GM12878 (cell line): ENCODE results near the gene SPRED2. TPM values are rescaled to one million over a fixed set of nuclear protein-coding genes. Genes with fewer than 3 reads are reported as not detected.
"Not testable (repeated sequence)": the region's sequence is repeated elsewhere in the genome, so short reads cannot be mapped to it uniquely, and the experiment has no call there.

ENCODE experiments used
- ATAC-seq: fragments of 200-7000 bp; cut with Tn5 transposase; 3 replicates; pipeline ENCODE4 v1.9.1; 2020; ENCODE audit warnings: mild to moderate bottlenecking, moderate library complexity
- BruUV-seq: library from RNA; stranded (reverse); fragments of 400-500 nt; replicated peaks from 2 replicates; lab custom pipeline; 2021; lab: Mats Ljungman, UMichigan
- CTCF ChIA-PET: fragments of 300-600 bp; sonication (Branson Sonifier 250); formaldehyde crosslinking; extraction: SDS; loops from one replicate; lab custom pipeline; 2021; ENCODE audit warnings: inconsistent platforms; lab: Yijun Ruan, JAX
- POLR2A ChIA-PET: fragments of 350-600 bp; formaldehyde crosslinking; extraction: SDS; loops from one replicate; lab custom pipeline; 2021; ENCODE audit warnings: inconsistent platforms; lab: Charles Lee
- RAD21 ChIA-PET: fragments of 300-600 bp; sonication (Branson Sonifier 250); formaldehyde crosslinking; loops from one replicate; lab custom pipeline; 2023; ENCODE audit warnings: antibody characterized with exemption; ENCODE audit not compliant: unreplicated experiment; lab: Charles Lee
- SMC1A ChIA-PET: fragments of 300-600 bp; sonication (Branson Sonifier 250); formaldehyde crosslinking; loops from one replicate; lab custom pipeline; 2023; ENCODE audit not compliant: unreplicated experiment, uncharacterized antibody; lab: Charles Lee
- DNase-seq: peaks from one replicate; pipeline ENCODE4 v3.0.0-alpha.2; 2011; ENCODE audit warnings: low read depth, low spot score
- FAIRE-seq: peaks from 3 replicates; lab custom pipeline; 2011; peaks lifted over from hg19 to GRCh38; lab: Jason Lieb, UNC
- H2AFZ ChIP-seq: 2 replicates; pipeline ENCODE4 v1.6.0; 2011; ENCODE audit warnings: low read depth, low read length, control low read depth; ENCODE audit not compliant: control insufficient read depth
- H3K27ac ChIP-seq: 2 replicates; pipeline ENCODE4 v1.5.1; 2011; ENCODE audit warnings: control low read depth; ENCODE audit not compliant: control insufficient read depth, insufficient read depth
- H3K27me3 ChIP-seq, 2 experiments: replicated peaks in 1 of 2; 2 replicates each; pipeline versions ENCODE4 v1.6.0 to v1.6.1; 2011; ENCODE audit warnings: low read length in 1 of 2; ENCODE audit not compliant: control insufficient read depth in 2 of 2, insufficient read depth in 2 of 2
- H3K36me3 ChIP-seq, 2 experiments: 2 replicates each; pipeline ENCODE4 v1.5.1; 2011; ENCODE audit warnings: low read length in 1 of 2; ENCODE audit not compliant: control insufficient read depth in 2 of 2, insufficient read depth in 2 of 2
- H3K4me1 ChIP-seq: 2 replicates; pipeline ENCODE4 v1.6.1; 2011; ENCODE audit warnings: mild to moderate bottlenecking, low read length, moderate library complexity, mixed read lengths; ENCODE audit not compliant: control insufficient read depth, insufficient read depth
- H3K4me2 ChIP-seq: 2 replicates; pipeline ENCODE4 v1.6.0; 2011; ENCODE audit warnings: control low read depth; ENCODE audit not compliant: control insufficient read depth, insufficient read depth
- H3K4me3 ChIP-seq: fragments of 200-600 bp; sonication (generic); 2 replicates; pipeline ENCODE4 v1.5.1; 2016
- H3K79me2 ChIP-seq: 2 replicates; pipeline ENCODE4 v1.6.0; 2011; ENCODE audit warnings: low read length; ENCODE audit not compliant: control insufficient read depth, insufficient read depth
- H3K9ac ChIP-seq: 2 replicates; pipeline ENCODE4 v1.8.0; 2011; ENCODE audit warnings: low read length, control low read depth, mixed read lengths; ENCODE audit not compliant: control insufficient read depth, insufficient read depth
- H3K9me3 ChIP-seq: replicated peaks from 3 replicates; pipeline ENCODE4 v1.5.1; 2011; ENCODE audit warnings: mild to moderate bottlenecking, low read length; ENCODE audit not compliant: control insufficient read depth, insufficient read depth
- H4K20me1 ChIP-seq: 2 replicates; pipeline ENCODE4 v1.6.0; 2011; ENCODE audit not compliant: control insufficient read depth, insufficient read depth
- WGBS: methylation state at CpG from one replicate; pipeline ENCODE4 v1.1.6; 2016; ENCODE audit warnings: low lambda C conversion rate; ENCODE audit not compliant: insufficient replicate concordance, insufficient coverage; ENCODE audit errors: missing lambda C conversion rate; 5-methylcytosine and 5-hydroxymethylcytosine counted together
- in situ Hi-C: fragments of 300-500 bp; cut with MboI; formaldehyde crosslinking; loops from 9 replicates; pipeline ENCODE4 v1.14.3; 2018; ENCODE audit warnings: mixed read lengths
- intact Hi-C: fragments of 100-400 bp; cut with micrococcal nuclease; formaldehyde crosslinking; loops from one replicate; pipeline ENCODE4 v1.14.2; 2022; ENCODE audit not compliant: unreplicated experiment
- polyA plus RNA-seq, 11 experiments: library from polyadenylated mRNA; depleted of rRNA in 4 of 11; unstranded in 6 of 11; stranded (reverse) in 5 of 11; fragments of >200 nt; fragmentation: Nextera tagmentation in 4 of 11; fragmentation: Illumina TruSeq in 1 of 11; extraction: Ambion mirVana in 4 of 11; extraction: Trizol in 1 of 11; gene quantifications; 1 replicate in 1 of 11; 2 replicates in 10 of 11; pipeline versions ENCODE4 v1.2.1 to v1.2.3, GENCODE V29; 2011 to 2016; ENCODE audit warnings: inconsistent platforms in 2 of 11, missing spikeins in 2 of 11, low read depth in 1 of 11
- total RNA-seq, 4 experiments: library from RNA; depleted of rRNA in 3 of 4; stranded (reverse); fragments of >200 nt in 3 of 4; fragmentation: Illumina TruSeq in 1 of 4; extraction: Trizol in 1 of 4; gene quantifications; 2 replicates each; pipeline versions ENCODE4 v1.2.1 to v1.2.3, GENCODE V29; 2013 to 2021

The SPRED2 gene
- total and polyA plus RNA-seq, 10 of the 15 experiments (the other 5 are each of a cell fraction or from before 2014, with no cell fraction given), result 3.0 to 23.9 (median 9.7) TPM

- 94% methylated on average over 15 of the region's 39 CpGs for whole genome bisulfite sequencing
- H3K36me3 ChIP-seq, SMC1A ChIA-PET, RAD21 ChIA-PET, H3K27me3 ChIP-seq, H2AFZ ChIP-seq, intact Hi-C loops, DNase-seq, H3K4me2 ChIP-seq, H3K9ac ChIP-seq, H3K4me3 ChIP-seq, H3K79me2 ChIP-seq, POLR2A ChIA-PET, in situ Hi-C loops, ATAC-seq, H3K9me3 ChIP-seq, BruUV-seq, H3K27ac ChIP-seq, H3K4me1 ChIP-seq, FAIRE-seq, H4K20me1 ChIP-seq, CTCF ChIA-PET: not testable (repeated sequence)
These were observed 93.4 kb downstream of the SPRED2 start for GRCh38 chr2:65338830-65339495.

GRCh38 chr2:65337915-65338314 is 94.5 kb downstream of the SPRED2 start:
- POLR2A ChIA-PET, result interaction anchor here (0.7 kb wide), 1 partner anchor 85 kb away, joined by 4 read pairs; no protein-coding TSS in a partner anchor
- FAIRE-seq, DNase-seq, H3K9me3 ChIP-seq, H3K4me2 ChIP-seq, H3K36me3 ChIP-seq, ATAC-seq, in situ Hi-C loops, H3K79me2 ChIP-seq, BruUV-seq, H3K9ac ChIP-seq, H3K27me3 ChIP-seq, H3K4me1 ChIP-seq, H3K4me3 ChIP-seq, H3K27ac ChIP-seq, RAD21 ChIA-PET, H2AFZ ChIP-seq, intact Hi-C loops, H4K20me1 ChIP-seq: not testable (repeated sequence)
- CTCF ChIA-PET, result interaction anchor here (1.1 kb wide), 1 partner anchor 11 kb away, joined by 3 read pairs; no protein-coding TSS in a partner anchor
- SMC1A ChIA-PET, result interaction anchor here (1.0 kb wide), 1 partner anchor 13 kb away, joined by 3 read pairs; no protein-coding TSS in a partner anchor
- WGBS, result 97% methylated on average over 1 of the region's 11 CpGs
